GM12878 (cell line): ENCODE data around the gene TLR9. TPM values are rescaled to one million over a fixed set of nuclear protein-coding genes. Genes with fewer than 3 reads are reported as not detected.

Source experiments
- ATAC-seq: fragments of 200-7000 bp; cut with Tn5 transposase; 3 replicates; pipeline ENCODE4 v1.9.1; 2020; ENCODE audit warnings: mild to moderate bottlenecking, moderate library complexity
- BruUV-seq: library from RNA; stranded (reverse); fragments of 400-500 nt; replicated peaks from 2 replicates; lab custom pipeline; 2021; lab: Mats Ljungman, UMichigan
- CTCF ChIA-PET: fragments of 300-600 bp; sonication (Branson Sonifier 250); formaldehyde crosslinking; extraction: SDS; loops from one replicate; lab custom pipeline; 2021; ENCODE audit warnings: inconsistent platforms; lab: Yijun Ruan, JAX
- POLR2A ChIA-PET: fragments of 350-600 bp; formaldehyde crosslinking; extraction: SDS; loops from one replicate; lab custom pipeline; 2021; ENCODE audit warnings: inconsistent platforms; lab: Charles Lee
- RAD21 ChIA-PET: fragments of 300-600 bp; sonication (Branson Sonifier 250); formaldehyde crosslinking; loops from one replicate; lab custom pipeline; 2023; ENCODE audit warnings: antibody characterized with exemption; ENCODE audit not compliant: unreplicated experiment; lab: Charles Lee
- SMC1A ChIA-PET: fragments of 300-600 bp; sonication (Branson Sonifier 250); formaldehyde crosslinking; loops from one replicate; lab custom pipeline; 2023; ENCODE audit not compliant: unreplicated experiment, uncharacterized antibody; lab: Charles Lee
- DNase-seq: peaks from one replicate; pipeline ENCODE4 v3.0.0-alpha.2; 2011; ENCODE audit warnings: low read depth, low spot score
- FAIRE-seq: peaks from 3 replicates; lab custom pipeline; 2011; peaks lifted over from hg19 to GRCh38; lab: Jason Lieb, UNC
- H2AFZ ChIP-seq: 2 replicates; pipeline ENCODE4 v1.6.0; 2011; ENCODE audit warnings: low read depth, low read length, control low read depth; ENCODE audit not compliant: control insufficient read depth
- H3K27ac ChIP-seq: 2 replicates; pipeline ENCODE4 v1.5.1; 2011; ENCODE audit warnings: control low read depth; ENCODE audit not compliant: control insufficient read depth, insufficient read depth
- H3K27me3 ChIP-seq, 2 experiments: replicated peaks in 1 of 2; 2 replicates each; pipeline versions ENCODE4 v1.6.0 to v1.6.1; 2011; ENCODE audit warnings: low read length in 1 of 2; ENCODE audit not compliant: control insufficient read depth in 2 of 2, insufficient read depth in 2 of 2
- H3K36me3 ChIP-seq, 2 experiments: 2 replicates each; pipeline ENCODE4 v1.5.1; 2011; ENCODE audit warnings: low read length in 1 of 2; ENCODE audit not compliant: control insufficient read depth in 2 of 2, insufficient read depth in 2 of 2
- H3K4me1 ChIP-seq: 2 replicates; pipeline ENCODE4 v1.6.1; 2011; ENCODE audit warnings: mild to moderate bottlenecking, low read length, moderate library complexity, mixed read lengths; ENCODE audit not compliant: control insufficient read depth, insufficient read depth
- H3K4me2 ChIP-seq: 2 replicates; pipeline ENCODE4 v1.6.0; 2011; ENCODE audit warnings: control low read depth; ENCODE audit not compliant: control insufficient read depth, insufficient read depth
- H3K4me3 ChIP-seq: fragments of 200-600 bp; sonication (generic); 2 replicates; pipeline ENCODE4 v1.5.1; 2016
- H3K79me2 ChIP-seq: 2 replicates; pipeline ENCODE4 v1.6.0; 2011; ENCODE audit warnings: low read length; ENCODE audit not compliant: control insufficient read depth, insufficient read depth
- H3K9ac ChIP-seq: 2 replicates; pipeline ENCODE4 v1.8.0; 2011; ENCODE audit warnings: low read length, control low read depth, mixed read lengths; ENCODE audit not compliant: control insufficient read depth, insufficient read depth
- H3K9me3 ChIP-seq: replicated peaks from 3 replicates; pipeline ENCODE4 v1.5.1; 2011; ENCODE audit warnings: mild to moderate bottlenecking, low read length; ENCODE audit not compliant: control insufficient read depth, insufficient read depth
- H4K20me1 ChIP-seq: 2 replicates; pipeline ENCODE4 v1.6.0; 2011; ENCODE audit not compliant: control insufficient read depth, insufficient read depth
- BCL3 ChIP-seq: IDR thresholded peaks from 2 replicates; pipeline ENCODE4 v1.6.1; 2011; ENCODE audit warnings: borderline replicate concordance, low read depth, mild to moderate bottlenecking, moderate library complexity, low read length; ENCODE audit not compliant: insufficient read depth, poor library complexity, severe bottlenecking
- CREB1 ChIP-seq: IDR thresholded peaks from 2 replicates; pipeline ENCODE4 v1.6.1; 2012; ENCODE audit warnings: low read depth, mild to moderate bottlenecking, inconsistent platforms
- E4F1 ChIP-seq: fragments of 450-650 bp; IDR thresholded peaks from 2 replicates; pipeline ENCODE4 v1.6.1; 2018; ENCODE audit warnings: borderline replicate concordance, mild to moderate bottlenecking; ENCODE audit not compliant: partially characterized antibody
- EED ChIP-seq: sonication (generic); IDR thresholded peaks from 2 replicates; pipeline ENCODE4 v1.6.1; 2016; ENCODE audit warnings: antibody characterized with exemption, low read depth
- IRF5 ChIP-seq: fragments of 450-650 bp; IDR thresholded peaks from 2 replicates; pipeline ENCODE4 v1.6.1; 2017; ENCODE audit warnings: borderline replicate concordance
- REST ChIP-seq: IDR thresholded peaks from 2 replicates; pipeline ENCODE4 v1.6.1; 2012; ENCODE audit warnings: mild to moderate bottlenecking, low read depth, low read length
- USF2 ChIP-seq: IDR thresholded peaks from 2 replicates; pipeline ENCODE4 v1.6.1; 2011; ENCODE audit warnings: low read depth, low read length, improper control_type of control experiment, borderline replicate concordance
- ZNF384 ChIP-seq: IDR thresholded peaks from 2 replicates; pipeline ENCODE4 v1.6.1; 2012; ENCODE audit warnings: low read depth, mild to moderate bottlenecking, low read length, improper control_type of control experiment, borderline replicate concordance
- WGBS: methylation state at CpG from one replicate; pipeline ENCODE4 v1.1.6; 2016; ENCODE audit warnings: low lambda C conversion rate; ENCODE audit not compliant: insufficient replicate concordance, insufficient coverage; ENCODE audit errors: missing lambda C conversion rate; 5-methylcytosine and 5-hydroxymethylcytosine counted together
- in situ Hi-C: fragments of 300-500 bp; cut with MboI; formaldehyde crosslinking; loops from 9 replicates; pipeline ENCODE4 v1.14.3; 2018; ENCODE audit warnings: mixed read lengths
- intact Hi-C: fragments of 100-400 bp; cut with micrococcal nuclease; formaldehyde crosslinking; loops from one replicate; pipeline ENCODE4 v1.14.2; 2022; ENCODE audit not compliant: unreplicated experiment
- polyA plus RNA-seq, 11 experiments: library from polyadenylated mRNA; depleted of rRNA in 4 of 11; unstranded in 6 of 11; stranded (reverse) in 5 of 11; fragments of >200 nt; fragmentation: Nextera tagmentation in 4 of 11; fragmentation: Illumina TruSeq in 1 of 11; extraction: Ambion mirVana in 4 of 11; extraction: Trizol in 1 of 11; gene quantifications; 1 replicate in 1 of 11; 2 replicates in 10 of 11; pipeline versions ENCODE4 v1.2.1 to v1.2.3, GENCODE V29; 2011 to 2016; ENCODE audit warnings: inconsistent platforms in 2 of 11, missing spikeins in 2 of 11, low read depth in 1 of 11
- total RNA-seq, 4 experiments: library from RNA; depleted of rRNA in 3 of 4; stranded (reverse); fragments of >200 nt in 3 of 4; fragmentation: Illumina TruSeq in 1 of 4; extraction: Trizol in 1 of 4; gene quantifications; 2 replicates each; pipeline versions ENCODE4 v1.2.1 to v1.2.3, GENCODE V29; 2013 to 2021

Gene TLR9
- total and polyA plus RNA-seq, 10 of the 15 experiments (the other 5 are each of a cell fraction or from before 2014, with no cell fraction given) = 0.10 to 4.8 (median 0.53) TPM; not detected in 1

- in situ Hi-C loops = no loop called here
- no peak for ATAC-seq
- Histone ChIP-seq H3K4me1 (peaks cover 14% of the 10 kb centered on the region), H3K36me3 (peaks cover 4 to 12% of the 10 kb centered on the region in 2 experiments), H3K27ac (0 out of 2 replicates have a peak overlapping the region, but pooled peaks have one; percentile 6), H3K9me3 (no peaks in the 10 kb centered on the region), H3K27me3 (no peaks in the 10 kb centered on the region), H3K79me2 (no peaks in the 10 kb centered on the region), H3K4me3 (no peak overlapping the region), H2AFZ (no peak overlapping the region), H3K9ac (no peak overlapping the region), H3K4me2 (peak overlapping the region; percentile 10; the same call in 1 of the 2 replicates), H4K20me1 (no peaks in the 10 kb centered on the region)
- intact Hi-C loops = no loop called here
- ChIA-PET SMC1A (interaction anchor here (1.0 to 10.5 kb wide), 6 partner anchors 11 to 166 kb away, joined by 4 to 112 read pairs (median 8); no protein-coding TSS in a partner anchor), POLR2A (interaction anchor here (0.5 to 0.8 kb wide), 2 partner anchors 83 to 194 kb away, joined by 3 to 6 read pairs; no protein-coding TSS in a partner anchor), RAD21 (interaction anchor here (1.2 to 4.9 kb wide), 10 partner anchors 34 to 229 kb away, joined by 3 to 53 read pairs (median 6); partner anchors contain the start of gene DUSP7), CTCF (interaction anchor here (0.6 to 8.5 kb wide), 19 partner anchors 9 to 222 kb away, joined by 3 to 129 read pairs (median 7); partner anchors contain the start of genes TWF2 and WDR82)
- no peak for FAIRE-seq
- DNase-seq = no peak
- BruUV-seq = no TSS peak
- 68% methylated on average over 6 of the region's 6 CpGs for WGBS
- TF ChIP-seq USF2 (no peak), IRF5 (no peak), ZNF384 (no peak), CREB1 (no peak), REST (no peak), E4F1 (no peak), EED (no peak), BCL3 (no peak)
Measured at GRCh38 chr3:52218937-52219650, 6.4 kb downstream of the TLR9 start.
